ENCODE results near the gene RPAP2.

The RPAP2 gene

GRCh38 chr1:92441316-92441696, 142.4 kb downstream of the RPAP2 start:
- H3K9me3 Mint-ChIP-seq, result no peaks in the 10 kb centered on the region
- DNase-seq (no peak), ATAC-seq (no peak)
- H3K36me3 Mint-ChIP-seq (ENCODE audit: low read depth), result no peaks in the 10 kb centered on the region
- no peak overlapping the region for H3K27ac Mint-ChIP-seq
- no peaks in the 10 kb centered on the region for H3K27me3 Mint-ChIP-seq
- no peak overlapping the region for H3K4me3 Mint-ChIP-seq
- peaks cover 11% of the 10 kb centered on the region for H3K4me1 Mint-ChIP-seq

GRCh38 chr1:92441697-92442342, 143.0 kb downstream of the RPAP2 start:
- Mint-ChIP-seq H3K27me3 (no peaks in the 10 kb centered on the region), H3K27ac (no peak overlapping the region), H3K4me3 (no peak overlapping the region), H3K9me3 (no peaks in the 10 kb centered on the region), H3K36me3 (ENCODE audit: low read depth) (no peaks in the 10 kb centered on the region), H3K4me1 (peaks cover 14% of the 10 kb centered on the region)
- DNase-seq (no peak), ATAC-seq (no peak)

DNA sequence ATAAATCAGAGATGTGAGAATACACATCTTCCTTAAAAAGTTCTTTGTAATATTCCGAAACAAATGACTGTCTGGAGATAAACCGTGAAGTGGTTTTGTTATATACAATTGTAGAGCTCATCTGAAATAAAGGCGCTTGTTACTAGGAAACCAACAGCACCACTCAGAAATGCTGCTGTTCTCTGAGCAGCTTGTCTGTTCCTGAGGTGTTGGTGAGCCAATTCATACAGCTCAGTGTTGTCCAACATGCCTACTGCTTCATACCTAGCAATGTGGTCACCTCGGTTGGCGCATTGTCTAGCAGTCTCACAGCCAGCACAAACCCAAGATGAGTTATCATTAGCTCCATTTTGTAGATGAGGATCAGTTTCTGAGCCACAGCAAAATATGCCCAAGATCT, 143.5 kb downstream of the RPAP2 start:
- Mint-ChIP-seq H3K9me3 (no peaks in the 10 kb centered on the region), H3K36me3 (ENCODE audit: low read depth) (no peaks in the 10 kb centered on the region), H3K4me3 (no peak overlapping the region), H3K27ac (no peak overlapping the region), H3K27me3 (no peaks in the 10 kb centered on the region), H3K4me1 (peaks cover 17% of the 10 kb centered on the region)
- no peak for DNase-seq
- no peak for ATAC-seq

GRCh38 chr1:92443893-92444292, 145.0 kb downstream of the RPAP2 start:
- H3K36me3 Mint-ChIP-seq (ENCODE audit: low read depth), result no peaks in the 10 kb centered on the region
- DNase-seq, result no peak
- H3K27ac Mint-ChIP-seq, result no peak overlapping the region
- H3K27me3 Mint-ChIP-seq, result no peaks in the 10 kb centered on the region
- H3K4me3 Mint-ChIP-seq, result no peak overlapping the region
- ATAC-seq, result no peak
- H3K4me1 Mint-ChIP-seq, result peaks cover 16% of the 10 kb centered on the region
- no peaks in the 10 kb centered on the region for H3K9me3 Mint-ChIP-seq

GRCh38 chr1:92444351-92444750, 145.5 kb downstream of the RPAP2 start:
- H3K4me3 Mint-ChIP-seq, result no peak overlapping the region
- H3K27ac Mint-ChIP-seq, result no peak overlapping the region
- ATAC-seq (no peak), DNase-seq (no peak)
- no peaks in the 10 kb centered on the region for H3K27me3 Mint-ChIP-seq
- H3K4me1 Mint-ChIP-seq, result peaks cover 12% of the 10 kb centered on the region
- H3K36me3 Mint-ChIP-seq (ENCODE audit: low read depth), result no peaks in the 10 kb centered on the region
- no peaks in the 10 kb centered on the region for H3K9me3 Mint-ChIP-seq

- ATAC-seq, result no peak
- H3K9me3 Mint-ChIP-seq, result no peaks in the 10 kb centered on the region
- no peak overlapping the region for H3K27ac Mint-ChIP-seq
- DNase-seq, result no peak
- H3K4me1 Mint-ChIP-seq, result peaks cover 8% of the 10 kb centered on the region
- H3K36me3 Mint-ChIP-seq (ENCODE audit: low read depth), result no peaks in the 10 kb centered on the region
- H3K4me3 Mint-ChIP-seq, result no peak overlapping the region
- no peaks in the 10 kb centered on the region for H3K27me3 Mint-ChIP-seq
Observed at GRCh38 chr1:92445865-92446264, 147.0 kb downstream of the RPAP2 start.

DNA sequence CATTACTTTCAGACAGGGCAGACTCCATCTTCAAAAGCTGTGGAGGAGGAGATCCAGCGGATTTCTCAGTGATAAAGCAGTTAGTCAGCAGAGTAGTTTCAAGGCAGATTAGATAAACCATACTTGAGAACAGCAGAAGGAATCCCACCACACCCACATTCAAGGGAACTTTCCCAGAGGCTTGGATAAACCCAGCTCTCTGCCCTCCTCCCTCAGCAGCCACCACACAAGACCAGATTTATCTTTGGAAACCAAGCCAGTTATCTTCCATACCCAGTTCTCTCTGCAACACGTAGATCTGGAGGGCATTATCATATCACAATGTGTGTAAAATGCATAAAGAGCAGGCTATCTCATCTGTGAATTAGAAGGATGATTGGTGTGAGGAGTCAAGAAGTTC, 147.7 kb downstream of the RPAP2 start:
- Mint-ChIP-seq H3K4me1 (peaks cover 8% of the 10 kb centered on the region), H3K27me3 (no peaks in the 10 kb centered on the region), H3K9me3 (no peaks in the 10 kb centered on the region), H3K4me3 (no peak overlapping the region), H3K36me3 (ENCODE audit: low read depth) (no peaks in the 10 kb centered on the region), H3K27ac (no peak overlapping the region)
- DNase-seq (no peak), ATAC-seq (no peak)

- Mint-ChIP-seq H3K27me3 (no peaks in the 10 kb centered on the region), H3K9me3 (no peaks in the 10 kb centered on the region), H3K36me3 (ENCODE audit: low read depth) (no peaks in the 10 kb centered on the region), H3K27ac (no peak overlapping the region), H3K4me1 (peaks cover 8% of the 10 kb centered on the region), H3K4me3 (no peak overlapping the region)
- peak; percentile 43 for ATAC-seq
- no peak for DNase-seq
Observed at GRCh38 chr1:92447033-92447681, 148.3 kb downstream of the RPAP2 start.

DNA sequence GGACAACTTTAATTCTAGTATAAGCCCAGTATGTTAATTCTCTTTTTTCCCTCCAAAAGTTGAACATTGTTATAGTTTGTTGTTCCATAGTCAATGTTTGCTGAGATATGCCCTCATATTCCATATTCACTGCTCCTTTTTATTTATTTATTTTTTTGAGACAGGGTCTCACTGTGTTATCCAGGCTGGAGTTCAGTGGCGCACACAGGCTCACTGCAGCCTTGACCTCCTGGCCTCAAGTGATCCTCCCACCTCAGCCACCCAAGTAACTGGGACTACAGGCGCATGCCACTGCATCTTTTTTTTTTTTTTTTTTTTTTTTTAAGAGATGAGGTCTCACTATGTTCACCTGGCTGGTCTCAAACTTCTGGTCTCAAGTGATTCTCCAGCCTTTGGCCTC, 149.1 kb downstream of the RPAP2 start:
- Mint-ChIP-seq H3K9me3 (no peaks in the 10 kb centered on the region), H3K27me3 (no peaks in the 10 kb centered on the region), H3K4me3 (no peak overlapping the region), H3K4me1 (peaks cover 8% of the 10 kb centered on the region), H3K27ac (no peak overlapping the region), H3K36me3 (ENCODE audit: low read depth) (no peaks in the 10 kb centered on the region)
- no peak for DNase-seq
- ATAC-seq, result no peak

Data from activated naive CD8-positive, alpha-beta T cell treated with anti-CD3 and anti-CD28 coated beads, Interleukin-2, amount 50 U/mL, for 24 hours (primary cell).